ENCODE data around the gene TIGAR.

The TIGAR gene

GRCh38 chr12:4380332-4380731 is 59.3 kb downstream of the TIGAR start:
- DNase-seq = no peak

- no peak for DNase-seq
Observed at GRCh38 chr12:4383304-4383865, 62.4 kb downstream of the TIGAR start.

- DNase-seq = no peak
Observed at GRCh38 chr12:4386801-4387200, 65.8 kb downstream of the TIGAR start.

- DNase-seq = no peak
Observed at GRCh38 chr12:4387607-4388006, 66.6 kb downstream of the TIGAR start.

- DNase-seq = no peak
Observed at GRCh38 chr12:4388032-4388431, 67.0 kb downstream of the TIGAR start.

GRCh38 chr12:4388662-4389061 is 67.6 kb downstream of the TIGAR start:
- DNase-seq = no peak

- DNase-seq = no peak
Observed at GRCh38 chr12:4392223-4392742, 71.3 kb downstream of the TIGAR start.

GRCh38 chr12:4393211-4393610 is 72.2 kb downstream of the TIGAR start:
- DNase-seq = no peak

GRCh38 chr12:4395818-4396217 is 74.8 kb downstream of the TIGAR start:
- no peak for DNase-seq

GRCh38 chr12:4401117-4401516 is 80.1 kb downstream of the TIGAR start:
- DNase-seq = no peak

- DNase-seq = no peak
Observed at GRCh38 chr12:4402996-4403395, 82.0 kb downstream of the TIGAR start.
